ENCODE results near the gene LMNA.
"Not testable (repeated sequence)": the region's sequence is repeated elsewhere in the genome, so short reads cannot be mapped to it uniquely, and the experiment has no call there.

The LMNA gene

GRCh38 chr1:156121005-156121404 lies 6.5 kb downstream of the LMNA start:
- not testable (repeated sequence) for DNase-seq (ENCODE audit: low read depth in 2 of 2, low spot score in 1 of 2)

- no peak for DNase-seq (ENCODE audit: low read depth in 2 of 2, low spot score in 1 of 2)
Observed at GRCh38 chr1:156121457-156121856, 6.9 kb downstream of the LMNA start.

GRCh38 chr1:156122086-156122485 lies 7.6 kb downstream of the LMNA start:
- no peak for DNase-seq (ENCODE audit: low read depth in 2 of 2, low spot score in 1 of 2)

DNA sequence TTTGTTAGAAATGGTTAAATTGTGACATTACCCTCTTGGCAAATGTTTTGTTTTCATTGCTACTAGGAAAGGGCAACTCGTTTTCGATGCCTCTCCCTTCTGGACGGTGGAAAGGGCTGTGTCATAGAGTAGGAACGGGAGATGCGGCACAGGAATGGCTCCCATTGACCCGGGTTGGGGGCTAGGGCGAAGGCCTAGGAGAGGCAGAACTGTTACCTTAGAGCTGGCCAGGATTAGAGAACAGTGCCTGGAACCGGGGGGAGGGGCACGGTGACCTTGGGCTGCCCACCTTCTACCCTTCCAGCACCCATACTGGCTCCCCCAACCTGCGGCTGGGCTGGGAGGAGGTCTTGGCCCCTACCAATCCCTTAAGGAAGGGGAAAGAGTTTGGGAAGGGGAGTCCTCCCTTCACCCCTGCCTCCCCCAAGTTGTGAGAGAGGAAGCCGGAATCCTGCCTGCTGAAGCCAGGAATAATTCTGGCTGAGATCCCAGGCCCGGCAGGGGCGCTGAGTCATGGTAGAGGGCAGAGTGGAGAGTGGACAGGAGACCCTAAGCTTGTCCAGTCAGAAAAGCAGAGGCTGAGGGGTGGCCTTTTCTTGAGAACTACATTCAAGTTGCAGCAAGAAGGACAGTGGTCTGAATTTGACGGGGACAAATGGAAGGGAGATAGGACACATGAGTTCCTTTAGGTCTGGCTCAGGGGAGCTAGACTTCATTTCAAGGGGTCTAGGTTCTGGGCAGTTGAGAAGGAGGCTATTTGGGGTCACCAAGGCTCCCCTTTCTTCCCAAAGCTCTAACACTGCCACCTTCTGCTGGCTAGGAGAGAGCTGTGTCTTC lies 8.2 kb downstream of the LMNA start:
- no peak for DNase-seq (ENCODE audit: low read depth in 2 of 2, low spot score in 1 of 2)

GRCh38 chr1:156123356-156124196 lies 9.1 kb downstream of the LMNA start:
- peak in 1 of 2 donors; percentile 46 for DNase-seq (ENCODE audit: low read depth in 2 of 2, low spot score in 1 of 2)

- DNase-seq (ENCODE audit: low read depth in 2 of 2, low spot score in 1 of 2) = no peak
Observed at GRCh38 chr1:156124557-156125483, 10.3 kb downstream of the LMNA start.

GRCh38 chr1:156125544-156125943 lies 11.0 kb downstream of the LMNA start:
- DNase-seq (ENCODE audit: low read depth in 2 of 2, low spot score in 1 of 2) = not testable (repeated sequence)

GRCh38 chr1:156126043-156126629 lies 11.6 kb downstream of the LMNA start:
- no peak for DNase-seq (ENCODE audit: low read depth in 2 of 2, low spot score in 1 of 2)

DNA sequence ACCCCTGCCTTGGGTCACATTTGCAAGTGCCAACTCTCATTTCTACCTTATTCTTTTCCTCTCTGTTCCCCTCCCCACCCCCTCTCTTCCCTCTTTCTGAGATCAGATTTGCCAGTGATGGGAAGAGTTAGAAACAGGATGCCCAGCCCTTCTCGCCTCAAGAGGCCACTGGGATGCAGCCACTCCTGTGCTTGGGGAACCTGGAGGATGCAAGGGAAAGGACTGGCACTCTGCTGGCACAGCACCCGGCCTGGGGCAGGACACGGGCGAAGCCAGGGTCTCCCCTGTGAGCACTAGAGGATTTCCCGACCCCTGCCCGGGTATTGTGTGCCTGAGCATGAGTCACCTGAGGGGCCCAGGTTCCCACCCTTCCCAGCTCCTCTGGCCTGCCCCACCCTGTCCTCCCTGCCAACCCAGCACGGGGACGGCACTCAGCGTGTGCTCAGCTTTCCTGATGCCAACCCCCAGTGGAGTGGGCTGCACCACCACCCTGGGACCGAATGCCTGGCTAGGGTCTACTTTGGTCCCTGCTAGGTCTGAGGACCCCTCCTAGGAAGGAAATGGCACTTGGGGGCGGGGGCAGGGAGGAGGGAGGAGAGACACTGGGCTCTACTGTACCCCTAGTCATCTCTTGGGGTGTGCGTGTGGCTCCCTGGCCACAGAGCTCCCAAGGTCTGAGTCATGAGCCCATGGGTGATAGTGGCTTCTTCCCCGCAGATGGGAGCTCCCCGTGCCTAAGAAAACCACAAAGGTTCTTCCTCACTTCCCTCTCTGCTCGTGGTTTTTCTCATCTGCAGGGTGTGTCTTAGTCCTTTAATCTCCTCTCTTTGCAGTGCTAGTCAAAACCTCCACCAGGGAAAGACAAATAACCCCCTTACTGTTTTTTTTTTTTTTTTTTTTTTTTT lies 12.4 kb downstream of the LMNA start:
- DNase-seq (ENCODE audit: low read depth in 2 of 2, low spot score in 1 of 2) = peak; percentile 43 to 74

DNA sequence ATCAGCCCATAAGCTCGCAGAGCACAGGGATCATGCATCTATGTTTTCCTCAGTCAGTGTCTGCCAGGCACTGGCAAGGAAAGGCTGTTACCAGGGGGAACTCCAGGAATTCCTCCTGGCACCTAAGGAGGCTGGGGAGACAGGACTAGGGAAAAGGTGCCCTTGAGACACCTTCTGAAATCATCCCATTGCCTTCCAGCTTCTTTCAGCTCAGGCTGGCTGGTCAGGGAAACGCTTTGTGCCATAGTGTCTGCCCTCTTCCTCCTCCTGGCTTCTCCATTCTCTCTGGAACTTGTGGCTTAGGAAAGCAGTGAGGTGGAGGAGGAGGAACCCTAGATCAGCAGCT lies 13.8 kb downstream of the LMNA start:
- no peak for DNase-seq (ENCODE audit: low read depth in 2 of 2, low spot score in 1 of 2)

DNA sequence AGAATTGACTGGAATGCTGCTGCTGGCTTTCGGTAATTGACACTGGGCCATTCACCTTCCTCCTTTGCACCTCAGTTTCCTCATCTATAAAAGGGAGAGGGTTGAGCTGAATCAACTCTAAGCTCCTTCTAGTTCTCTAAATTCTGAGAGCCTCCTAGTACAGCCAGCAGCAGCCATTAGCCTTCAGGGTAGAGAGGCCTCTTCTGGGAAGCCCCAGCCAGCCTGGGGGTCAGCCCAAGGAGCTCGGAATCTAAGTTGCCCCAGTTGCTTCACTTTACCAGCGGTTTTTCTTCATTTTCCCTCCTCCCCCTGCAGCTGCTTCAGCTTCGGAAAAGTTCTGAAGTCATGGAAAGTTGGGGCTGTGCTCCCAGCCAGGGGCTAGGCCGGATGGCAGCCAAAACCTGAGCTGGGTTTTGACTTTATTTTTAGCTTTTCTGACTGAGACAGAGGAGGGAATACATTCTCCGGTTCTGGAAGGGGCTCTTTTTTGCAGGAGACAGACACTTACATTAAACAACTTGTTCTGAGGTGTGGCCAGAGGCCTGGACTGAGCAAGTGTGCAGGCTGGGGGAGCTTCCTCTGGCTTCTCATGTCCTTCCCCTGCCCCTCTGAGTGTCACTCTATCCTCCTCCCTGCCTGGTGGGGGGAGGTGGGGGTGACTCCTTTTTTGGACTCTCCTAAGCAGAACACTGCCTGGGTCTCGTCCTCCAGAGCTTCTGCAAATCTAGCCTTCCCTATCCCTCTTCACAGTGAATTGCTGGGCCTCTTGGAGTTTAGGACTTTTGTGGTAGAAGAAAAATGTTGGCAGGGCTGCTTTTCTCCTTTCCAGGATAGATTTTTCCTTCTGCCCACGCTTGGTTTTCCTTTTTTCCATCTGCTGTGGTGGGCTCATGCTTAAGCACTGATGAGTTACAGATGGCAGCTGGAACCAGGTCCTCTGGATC lies 14.4 kb downstream of the LMNA start:
- no peak for DNase-seq (ENCODE audit: low read depth in 2 of 2, low spot score in 1 of 2)

DNA sequence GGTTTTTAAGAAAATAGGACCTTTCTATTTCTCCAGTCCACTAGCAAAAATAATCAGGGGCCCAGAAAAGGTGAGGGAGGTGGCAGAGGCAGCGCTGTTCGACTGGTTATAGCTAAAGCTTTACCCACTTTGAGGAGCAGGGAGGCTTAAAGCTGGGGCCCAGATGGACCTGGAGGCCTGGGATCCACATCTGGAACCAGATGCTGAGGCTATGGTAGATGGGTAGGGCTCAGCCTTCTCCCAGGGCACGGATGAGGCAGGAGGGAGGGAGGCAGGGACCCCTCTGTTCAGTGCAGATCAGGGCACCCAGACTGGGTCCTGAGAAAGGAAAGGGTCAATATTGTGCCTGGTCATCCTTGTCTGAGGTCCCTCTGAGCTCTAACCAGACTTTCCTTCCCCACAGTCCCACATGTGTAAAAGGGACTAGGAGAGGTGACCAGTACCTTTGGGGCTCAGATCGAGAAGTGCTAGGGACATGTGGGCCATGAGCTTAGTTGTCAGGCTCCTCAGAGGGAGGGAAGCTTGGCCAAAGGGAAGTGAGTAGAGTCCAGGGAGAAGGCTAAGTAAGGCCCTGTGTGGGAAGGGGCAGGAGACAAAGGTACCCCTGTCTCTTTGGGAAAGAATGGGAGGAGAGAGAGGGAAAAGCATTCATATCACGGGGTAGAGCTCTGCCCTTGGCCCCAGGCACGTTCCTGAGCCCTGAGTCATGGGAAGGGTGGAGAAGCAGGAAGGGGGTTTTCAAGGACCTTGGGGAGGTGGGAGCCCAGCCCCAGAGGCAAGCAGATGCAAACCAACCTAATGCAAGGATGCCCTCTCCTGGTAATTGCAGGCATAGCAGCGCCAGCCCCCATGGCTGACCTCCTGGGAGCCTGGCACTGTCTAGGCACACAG lies 15.4 kb downstream of the LMNA start:
- DNase-seq (ENCODE audit: low read depth in 2 of 2, low spot score in 1 of 2) = peak; percentile 47 to 70

- no peak for DNase-seq (ENCODE audit: low read depth in 2 of 2, low spot score in 1 of 2)
Observed at GRCh38 chr1:156130578-156130942, 16.0 kb downstream of the LMNA start.

GRCh38 chr1:156134716-156135435 lies 20.4 kb downstream of the LMNA start:
- no peak for DNase-seq (ENCODE audit: low read depth in 2 of 2, low spot score in 1 of 2)

GRCh38 chr1:156135930-156136871 lies 21.7 kb downstream of the LMNA start:
- no peak for DNase-seq (ENCODE audit: low read depth in 2 of 2, low spot score in 1 of 2)

- no peak for DNase-seq (ENCODE audit: low read depth in 2 of 2, low spot score in 1 of 2)
Observed at GRCh38 chr1:156136970-156137483, 22.5 kb downstream of the LMNA start.

All from stimulated activated CD8-positive, alpha-beta memory T cell treated with anti-CD3 and anti-CD28 coated beads, Interleukin-4, amount 100 ng/mL, for 4 hours (primary cell).